HG02970 (cell line): Measurements from ENCODE around the gene TCP11X2.
"Not testable (repeated sequence)": the region's sequence is repeated elsewhere in the genome, so short reads cannot be mapped to it uniquely, and the experiment has no call there.

Experiments used
- ATAC-seq: cut with Tn5 transposase; IDR thresholded peaks from one replicate; pipeline ENCODE4 v1.9.1; 2021; ENCODE audit warnings: mild to moderate bottlenecking, moderate library complexity, moderate number of reproducible peaks; ENCODE audit not compliant: unreplicated experiment, low FRiP score

Gene TCP11X2

GRCh38 chrX:102471762-102472220 lies at the start of gene TCP11X2:
Gene TCP11X2, minus strand, starts transcription at chrX:102471812.
- ATAC-seq, result not testable (repeated sequence)

DNA sequence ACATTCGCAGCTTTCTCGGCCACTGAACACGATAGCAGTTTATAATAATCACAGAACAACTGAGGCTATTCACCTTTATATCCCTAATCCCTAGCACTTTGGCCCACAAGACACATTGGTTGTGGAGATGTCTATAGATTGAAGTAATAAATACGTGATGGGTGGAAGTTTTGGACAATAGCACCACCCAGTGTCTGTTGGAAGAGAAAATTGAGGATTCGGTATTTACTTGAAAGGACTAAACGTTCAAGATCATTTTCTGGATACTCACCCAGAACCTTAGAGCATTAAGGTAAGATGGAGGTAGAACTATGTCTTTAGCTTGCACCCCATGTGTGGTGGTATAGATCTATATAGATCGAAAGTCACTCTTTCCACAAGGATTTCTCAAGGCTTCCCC lies 45.7 kb upstream of the TCP11X2 start:
- ATAC-seq, result no peak

GRCh38 chrX:102515975-102516941 lies 44.6 kb upstream of the TCP11X2 start, which contains the start of gene TMSB15A:
Gene TMSB15A, minus strand, starts transcription at chrX:102516739.
- ATAC-seq, result no peak

DNA sequence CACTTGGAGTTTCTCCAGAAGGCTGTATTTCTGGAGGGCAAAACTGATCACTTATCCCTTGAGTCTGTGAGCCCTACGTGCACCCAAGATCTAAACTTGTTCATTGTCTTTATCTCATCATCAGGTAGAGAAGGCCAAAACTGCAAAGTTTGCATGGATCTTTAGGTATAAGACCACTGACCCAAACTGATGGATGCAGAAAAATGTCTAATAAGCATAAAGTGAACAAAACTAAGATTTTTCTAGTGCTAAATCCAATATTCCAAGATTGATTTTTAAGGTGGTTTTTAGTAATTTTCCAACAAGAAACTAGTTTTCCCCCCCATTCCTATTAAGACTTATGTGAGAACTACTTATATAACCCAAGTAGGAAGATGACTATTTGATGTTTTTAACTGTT lies 42.9 kb upstream of the TCP11X2 start:
- ATAC-seq, result no peak

DNA sequence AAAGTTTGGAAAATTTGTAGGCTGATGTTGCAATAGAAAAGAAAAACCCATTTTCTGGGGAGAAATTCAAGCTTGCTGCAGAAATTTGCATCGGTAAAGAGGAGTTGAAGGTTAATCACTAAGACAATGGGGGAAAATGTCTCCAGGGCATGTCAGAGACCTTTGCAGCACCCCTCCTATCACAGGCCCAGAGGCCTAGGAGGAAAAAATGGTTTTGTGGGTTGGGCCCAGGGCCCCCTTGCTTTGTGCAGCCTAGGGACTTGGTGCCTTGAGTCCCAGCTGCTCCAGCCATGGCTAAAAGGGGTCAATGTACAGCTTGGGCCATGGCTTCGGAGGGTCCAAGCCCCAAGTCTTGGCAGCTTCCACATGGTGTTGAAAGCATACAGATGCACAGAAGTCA lies 27.1 kb upstream of the TCP11X2 start:
- no peak for ATAC-seq

- no peak for ATAC-seq
These were observed 20.2 kb upstream of the TCP11X2 start for GRCh38 chrX:102491766-102492165.

GRCh38 chrX:102478765-102479164 lies 7.2 kb upstream of the TCP11X2 start:
- not testable (repeated sequence) for ATAC-seq

DNA sequence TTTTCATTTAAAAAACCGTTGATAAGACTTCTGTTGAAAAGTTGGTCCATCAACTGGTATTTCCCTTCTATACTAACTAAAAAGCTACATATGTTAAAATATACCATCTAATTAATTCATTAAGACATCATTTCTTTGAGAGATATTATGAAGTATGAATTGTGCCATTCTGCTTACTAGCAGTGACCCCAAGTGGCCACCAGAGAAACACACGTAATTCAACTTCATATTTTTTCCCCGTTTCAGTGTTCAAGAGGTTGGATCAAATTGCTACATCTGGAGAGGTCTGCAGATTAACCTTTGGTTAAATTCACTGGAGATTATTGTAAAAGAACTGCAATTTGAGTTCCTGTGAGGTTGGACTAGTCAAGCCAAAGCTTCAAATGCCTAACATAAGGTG lies 1.4 kb downstream of the TCP11X2 start:
- not testable (repeated sequence) for ATAC-seq

DNA sequence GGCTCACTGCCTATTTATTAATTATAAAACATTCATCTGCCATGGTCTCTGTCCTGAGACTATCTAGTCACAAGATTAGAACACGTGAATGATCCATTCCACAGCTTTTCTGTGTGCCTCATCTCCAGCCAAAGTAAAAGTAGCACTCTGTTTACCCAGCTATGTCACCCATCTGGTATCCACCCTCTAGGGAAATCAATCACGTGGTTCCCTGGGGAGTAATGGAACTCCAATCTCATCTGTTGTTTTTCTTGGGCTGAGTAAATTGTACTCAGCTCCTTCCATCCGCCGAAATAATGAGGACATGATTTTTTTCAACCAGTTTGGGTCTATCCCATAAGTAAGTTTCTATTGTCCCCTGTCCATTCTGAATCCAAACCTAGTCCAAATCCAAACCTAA lies 13.0 kb downstream of the TCP11X2 start:
- not testable (repeated sequence) for ATAC-seq

GRCh38 chrX:102439908-102440307 lies 31.7 kb downstream of the TCP11X2 start, which contains the start of gene NXF2B:
Gene NXF2B, minus strand, starts transcription at chrX:102440008. Its CDS starts 59,972 bp downstream, at chrX:102380036.
- ATAC-seq, result not testable (repeated sequence)

DNA sequence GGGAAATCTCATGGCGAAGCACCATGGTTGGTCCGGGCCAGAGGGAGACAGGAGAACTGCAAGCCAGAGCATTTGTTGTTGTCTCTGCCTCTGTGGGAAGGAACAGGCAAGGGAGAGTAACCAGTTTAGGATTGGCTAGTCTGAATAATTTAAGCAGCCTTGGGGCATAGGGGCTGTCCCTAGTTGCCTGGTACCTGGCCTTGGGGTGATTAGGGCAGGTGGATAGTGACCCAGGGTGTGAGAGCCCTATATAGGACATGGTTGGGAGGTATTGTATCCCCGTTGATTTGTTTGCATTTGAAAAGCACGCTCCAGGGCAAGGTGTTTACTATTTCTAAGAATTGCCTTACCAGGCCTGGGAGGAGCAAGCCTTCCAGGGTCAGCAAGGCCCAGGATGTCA lies 57.1 kb downstream of the TCP11X2 start:
- ATAC-seq, result not testable (repeated sequence)
